OCI-LY7 (cell line): ENCODE results near the gene PFN1.

Experiments
- CTCF ChIP-seq: fragments of 200-600 bp; sonication (generic); conservative IDR thresholded peaks from 2 replicates; pipeline ENCODE4 v1.5.1; 2014; ENCODE audit warnings: mild to moderate bottlenecking, antibody characterized with exemption, low read length, moderate library complexity, mixed read lengths
- EZH2phosphoT487 ChIP-seq: fragments of 200-600 bp; sonication (generic); IDR thresholded peaks from 2 replicates; pipeline ENCODE4 v1.6.1; 2018; ENCODE audit warnings: low read depth, borderline replicate concordance, mild to moderate bottlenecking, mixed run types, antibody characterized with exemption, low read length, moderate library complexity, mixed read lengths

- TF ChIP-seq CTCF: no peak
- TF ChIP-seq EZH2phosphoT487: no peak
These were observed 30.4 kb upstream of the PFN1 start for GRCh38 chr17:4978726-4979125.
